Trophoblast cell (in vitro differentiated cells and primary cell): ENCODE data around the gene CCNL2.

Source experiments
- DNase-seq, 2 donors: peaks; one replicate each; pipeline ENCODE4 v3.0.0-alpha.2; 2016
- H2AFZ ChIP-seq: 2 replicates; pipeline ENCODE4 v1.6.1; 2013; ENCODE audit warnings: low read length, moderate library complexity, mild to moderate bottlenecking; ENCODE audit not compliant: insufficient read depth, poor library complexity
- H2AK5ac ChIP-seq: 2 replicates; pipeline ENCODE4 v1.6.1; 2013; ENCODE audit warnings: mild to moderate bottlenecking, low read length
- H2BK120ac ChIP-seq: 2 replicates; pipeline ENCODE4 v1.6.1; 2013; ENCODE audit warnings: low read length, mild to moderate bottlenecking, moderate library complexity; ENCODE audit not compliant: insufficient read depth, poor library complexity
- H2BK12ac ChIP-seq: 2 replicates; pipeline ENCODE4 v1.6.1; 2013; ENCODE audit warnings: mild to moderate bottlenecking, low read length, moderate library complexity
- H2BK5ac ChIP-seq: 2 replicates; pipeline ENCODE4 v1.6.1; 2013; ENCODE audit warnings: low read length, low read depth, moderate library complexity, mild to moderate bottlenecking; ENCODE audit not compliant: poor library complexity
- H3K14ac ChIP-seq: 2 replicates; pipeline ENCODE4 v1.6.1; 2013; ENCODE audit warnings: mild to moderate bottlenecking, low read length
- H3K18ac ChIP-seq: 2 replicates; pipeline ENCODE4 v1.6.1; 2013; ENCODE audit warnings: mild to moderate bottlenecking, low read length
- H3K23ac ChIP-seq: 2 replicates; pipeline ENCODE4 v1.6.1; 2013; ENCODE audit warnings: low read length
- H3K27ac ChIP-seq: 2 replicates; pipeline ENCODE4 v1.5.1; 2013; ENCODE audit warnings: low read depth, mild to moderate bottlenecking, inconsistent platforms, low read length, moderate library complexity
- H3K27me3 ChIP-seq: 2 replicates; pipeline ENCODE4 v1.6.1; 2013; ENCODE audit warnings: inconsistent platforms, mild to moderate bottlenecking, low read length, moderate library complexity; ENCODE audit not compliant: insufficient read depth
- H3K36me3 ChIP-seq, 2 experiments: 1 replicate in 1 of 2; 2 replicates in 1 of 2; pipeline ENCODE4 v1.6.1; 2013; ENCODE audit warnings: low read length in 2 of 2, mild to moderate bottlenecking in 2 of 2, moderate library complexity in 1 of 2; ENCODE audit not compliant: insufficient read depth in 2 of 2, control insufficient read depth in 1 of 2
- H3K4ac ChIP-seq: 2 replicates; pipeline ENCODE4 v1.6.1; 2013; ENCODE audit warnings: low read depth, mild to moderate bottlenecking, low read length, moderate library complexity
- H3K4me1 ChIP-seq, 2 experiments: 1 replicate in 1 of 2; 2 replicates in 1 of 2; pipeline ENCODE4 v1.6.1; 2013; ENCODE audit warnings: low read length in 2 of 2, mild to moderate bottlenecking in 2 of 2, moderate library complexity in 1 of 2; ENCODE audit not compliant: insufficient read depth in 2 of 2, control insufficient read depth in 1 of 2
- H3K4me2 ChIP-seq: 2 replicates; pipeline ENCODE4 v1.6.1; 2013; ENCODE audit warnings: inconsistent platforms, mild to moderate bottlenecking, low read length, moderate library complexity
- H3K4me3 ChIP-seq: 2 replicates; pipeline ENCODE4 v1.5.1; 2013; ENCODE audit warnings: mild to moderate bottlenecking, low read depth, low read length, inconsistent platforms
- H3K79me1 ChIP-seq: one replicate; pipeline ENCODE4 v1.6.1; 2013; ENCODE audit warnings: low read length
- H3K79me2 ChIP-seq: 2 replicates; pipeline ENCODE4 v1.6.1; 2013; ENCODE audit warnings: low read length, mild to moderate bottlenecking; ENCODE audit not compliant: control insufficient read depth, insufficient read depth, poor library complexity
- H3K9ac ChIP-seq: 2 replicates; pipeline ENCODE4 v1.6.1; 2013; ENCODE audit warnings: mild to moderate bottlenecking, low read length
- H3K9me3 ChIP-seq: 2 replicates; pipeline ENCODE4 v1.6.1; 2013; ENCODE audit warnings: low read depth, mild to moderate bottlenecking, control low read depth, inconsistent platforms, low read length; ENCODE audit not compliant: insufficient read depth
- H4K12ac ChIP-seq: 2 replicates; pipeline ENCODE4 v1.6.1; 2013; ENCODE audit warnings: low read depth, mild to moderate bottlenecking, low read length, moderate library complexity
- H4K8ac ChIP-seq: 2 replicates; pipeline ENCODE4 v1.6.1; 2013; ENCODE audit warnings: low read depth, mild to moderate bottlenecking, low read length, moderate library complexity
- H4K91ac ChIP-seq: one replicate; pipeline ENCODE4 v1.6.1; 2013; ENCODE audit warnings: low read depth, mild to moderate bottlenecking, low read length, moderate library complexity
- WGBS: extraction: QIAGEN DNeasy Blood & Tissue Kit; methylation state at CpG from one replicate; pipeline ENCODE4 v1.1.7; 2013; ENCODE audit warnings: missing lambda C conversion rate; ENCODE audit not compliant: insufficient read length, insufficient coverage; ENCODE audit errors: extremely low coverage; 5-methylcytosine and 5-hydroxymethylcytosine counted together

CCNL2 gene

GRCh38 chr1:1393428-1393827, 5.7 kb downstream of the CCNL2 start:
- Histone ChIP-seq H3K18ac (no peak overlapping the region), H3K14ac (no peak overlapping the region), H3K4me3 (no peak overlapping the region), H3K79me1 (peaks cover 1% of the 10 kb centered on the region), H4K8ac (no peak overlapping the region), H3K79me2 (peaks cover 5% of the 10 kb centered on the region), H3K27ac (no peak overlapping the region), H2AK5ac (no peak overlapping the region), H2BK120ac (no peak overlapping the region), H2BK12ac (no peak overlapping the region), H3K23ac (no peak overlapping the region), H3K4ac (no peak overlapping the region), H3K9ac (no peak overlapping the region), H4K12ac (no peak overlapping the region), H3K9me3 (no peaks in the 10 kb centered on the region), H3K4me2 (no peak overlapping the region), H3K36me3 (peaks cover 73 to 79% of the 10 kb centered on the region in 2 experiments), H3K27me3 (no peaks in the 10 kb centered on the region), H2AFZ (no peak overlapping the region), H3K4me1 (peaks cover 7 to 8% of the 10 kb centered on the region in 2 experiments), H2BK5ac (no peak overlapping the region), H4K91ac (no peak overlapping the region)
- WGBS, result no CpG with 5 or more reads among the region's 11 CpGs
- no peak for DNase-seq

GRCh38 chr1:1393014-1393413, 6.1 kb downstream of the CCNL2 start:
- no peak overlapping the region for H2AFZ ChIP-seq
- peaks cover under 1% of the 10 kb centered on the region for H3K79me2 ChIP-seq
- no peaks in the 10 kb centered on the region for H3K79me1 ChIP-seq
- H4K91ac ChIP-seq, result no peak overlapping the region
- H3K27ac ChIP-seq, result no peak overlapping the region
- H3K4ac ChIP-seq, result no peak overlapping the region
- no peak overlapping the region for H3K18ac ChIP-seq
- no peak overlapping the region for H2AK5ac ChIP-seq
- H2BK12ac ChIP-seq, result no peak overlapping the region
- H3K4me2 ChIP-seq, result no peak overlapping the region
- peaks cover 3 to 4% of the 10 kb centered on the region in 2 experiments for H3K4me1 ChIP-seq
- H2BK120ac ChIP-seq, result no peak overlapping the region
- WGBS, result no CpG with 5 or more reads among the region's 4 CpGs
- H4K8ac ChIP-seq, result no peak overlapping the region
- no peak overlapping the region for H3K4me3 ChIP-seq
- peaks cover 75 to 82% of the 10 kb centered on the region in 2 experiments for H3K36me3 ChIP-seq
- H4K12ac ChIP-seq, result no peak overlapping the region
- no peaks in the 10 kb centered on the region for H3K9me3 ChIP-seq
- H3K27me3 ChIP-seq, result no peaks in the 10 kb centered on the region
- DNase-seq, result no peak
- H3K14ac ChIP-seq, result no peak overlapping the region
- no peak overlapping the region for H3K23ac ChIP-seq
- no peak overlapping the region for H3K9ac ChIP-seq
- no peak overlapping the region for H2BK5ac ChIP-seq

GRCh38 chr1:1391225-1391624, 7.9 kb downstream of the CCNL2 start:
- WGBS, result no CpG with 5 or more reads among the region's 12 CpGs
- no peak overlapping the region for H3K23ac ChIP-seq
- no peaks in the 10 kb centered on the region for H3K79me1 ChIP-seq
- H3K18ac ChIP-seq, result no peak overlapping the region
- H2AFZ ChIP-seq, result no peak overlapping the region
- H2BK120ac ChIP-seq, result no peak overlapping the region
- no peak overlapping the region for H3K4me2 ChIP-seq
- H3K14ac ChIP-seq, result no peak overlapping the region
- DNase-seq, result no peak
- no peak overlapping the region for H4K91ac ChIP-seq
- no peak overlapping the region for H2BK5ac ChIP-seq
- H3K27me3 ChIP-seq, result no peaks in the 10 kb centered on the region
- no peak overlapping the region for H4K8ac ChIP-seq
- H3K4ac ChIP-seq, result no peak overlapping the region
- no peak overlapping the region for H2BK12ac ChIP-seq
- no peak overlapping the region for H3K4me3 ChIP-seq
- no peaks in the 10 kb centered on the region for H3K4me1 ChIP-seq
- no peaks in the 10 kb centered on the region for H3K9me3 ChIP-seq
- H4K12ac ChIP-seq, result no peak overlapping the region
- no peaks in the 10 kb centered on the region for H3K79me2 ChIP-seq
- H3K27ac ChIP-seq, result no peak overlapping the region
- H2AK5ac ChIP-seq, result no peak overlapping the region
- H3K9ac ChIP-seq, result no peak overlapping the region
- peaks cover 79 to 88% of the 10 kb centered on the region in 2 experiments for H3K36me3 ChIP-seq

DNA sequence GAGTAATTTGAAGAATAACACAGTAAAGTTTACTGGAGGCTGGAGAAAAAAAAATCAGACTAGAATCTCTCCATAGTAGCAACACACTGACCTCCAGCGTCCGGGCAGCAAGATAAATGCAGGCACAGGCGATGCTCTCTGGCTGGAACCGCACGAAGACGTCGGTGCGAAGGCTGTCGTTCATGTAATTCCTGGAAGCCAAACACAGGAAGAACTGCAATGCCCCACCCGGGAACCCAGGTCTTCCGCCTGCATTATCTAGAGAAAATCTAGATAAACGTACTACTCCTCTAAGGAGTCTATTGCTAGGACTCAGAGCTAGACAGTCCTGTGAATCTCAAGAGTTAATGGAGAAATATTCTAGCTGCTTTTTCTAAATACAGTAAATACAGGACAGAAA, 8.5 kb downstream of the CCNL2 start:
- no peaks in the 10 kb centered on the region for H3K9me3 ChIP-seq
- H3K27ac ChIP-seq, result no peak overlapping the region
- H3K18ac ChIP-seq, result no peak overlapping the region

More for the DNA sequence above, 8.5 kb downstream of the CCNL2 start:
- Histone ChIP-seq H3K14ac (no peak overlapping the region), H3K9ac (no peak overlapping the region), H3K36me3 (peaks cover 82 to 92% of the 10 kb centered on the region in 2 experiments), H4K91ac (no peak overlapping the region), H3K27me3 (no peaks in the 10 kb centered on the region), H3K4me3 (no peak overlapping the region), H3K79me2 (no peaks in the 10 kb centered on the region), H2BK120ac (no peak overlapping the region), H2BK12ac (no peak overlapping the region), H3K23ac (no peak overlapping the region), H2AFZ (no peak overlapping the region), H3K4me2 (no peak overlapping the region), H4K8ac (no peak overlapping the region), H3K79me1 (no peaks in the 10 kb centered on the region), H4K12ac (no peak overlapping the region), H2BK5ac (no peak overlapping the region), H3K4ac (no peak overlapping the region), H3K4me1 (no peaks in the 10 kb centered on the region), H2AK5ac (no peak overlapping the region)
- no CpG with 5 or more reads among the region's 12 CpGs for WGBS
- DNase-seq, result no peak
